NCI-H146 (cell line): ENCODE data around the gene C11orf91.
"Not testable (repeated sequence)": the region's sequence is repeated elsewhere in the genome, so short reads cannot be mapped to it uniquely, and the experiment has no call there.

Source experiments
- DNase-seq: peaks from one replicate; lab custom pipeline; 2025; lab: John Stamatoyannopoulos, UW

Gene C11orf91

GRCh38 chr11:33721984-33722383 lies 21.4 kb upstream of the C11orf91 start:
- no peak for DNase-seq

DNA sequence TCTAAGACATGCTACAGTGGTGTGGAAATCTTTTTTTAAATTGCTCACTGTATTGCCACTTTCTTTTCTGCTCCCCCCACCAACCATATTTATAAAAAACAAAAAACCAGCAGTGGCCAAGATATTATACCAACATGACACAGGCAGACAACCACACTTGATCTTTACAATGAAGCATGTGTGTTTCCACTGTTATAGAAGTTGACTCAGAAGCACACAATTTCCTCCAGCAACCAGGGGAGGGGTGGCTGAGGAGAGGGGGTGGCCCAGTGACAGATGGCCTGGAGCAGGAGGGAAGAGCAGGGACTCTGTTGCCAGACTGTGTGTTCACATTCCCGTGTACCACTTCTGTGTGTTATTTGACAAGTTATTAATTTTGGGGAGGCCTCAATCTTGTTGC lies 20.8 kb upstream of the C11orf91 start:
- no peak for DNase-seq

GRCh38 chr11:33719587-33719986 lies 19.0 kb upstream of the C11orf91 start:
- no peak for DNase-seq

DNA sequence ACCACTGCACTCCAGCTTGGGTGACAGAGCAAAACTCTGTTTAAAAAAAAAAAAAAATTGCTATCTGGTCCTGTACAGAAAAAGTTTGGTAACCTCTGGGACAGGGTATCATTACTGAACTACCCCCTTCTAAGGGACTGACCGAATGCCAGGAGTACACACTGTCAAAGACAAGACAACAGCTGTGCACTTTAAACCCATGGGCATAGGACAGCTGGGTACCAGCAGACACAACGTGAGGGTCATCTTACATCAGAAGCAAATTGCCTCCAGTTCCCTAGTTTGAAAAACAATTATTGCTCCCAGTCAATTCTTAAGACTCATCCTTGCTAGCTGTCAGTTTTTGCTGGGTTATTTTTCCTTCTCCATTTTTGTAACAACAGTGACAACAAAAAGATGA lies 17.8 kb upstream of the C11orf91 start:
- DNase-seq: no peak

DNA sequence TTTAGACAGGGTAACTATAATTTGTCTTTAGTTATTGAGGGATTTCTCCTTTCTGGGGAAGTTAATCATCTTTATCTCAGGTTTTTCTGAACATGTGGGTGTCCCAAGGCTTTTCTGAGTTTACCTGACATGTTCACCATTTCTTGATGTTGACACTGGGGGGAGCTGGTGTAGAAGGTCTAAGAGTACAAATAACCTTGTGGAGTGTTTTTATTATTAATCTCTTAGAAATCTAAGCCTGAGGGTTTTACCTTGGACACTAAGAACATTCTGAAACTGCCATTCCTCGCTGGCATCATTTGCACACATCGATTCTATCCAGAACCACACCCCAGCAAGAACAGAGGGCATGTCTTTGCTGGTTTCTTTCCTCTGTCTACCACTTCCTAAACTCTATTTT lies 15.6 kb upstream of the C11orf91 start:
- no peak for DNase-seq

DNA sequence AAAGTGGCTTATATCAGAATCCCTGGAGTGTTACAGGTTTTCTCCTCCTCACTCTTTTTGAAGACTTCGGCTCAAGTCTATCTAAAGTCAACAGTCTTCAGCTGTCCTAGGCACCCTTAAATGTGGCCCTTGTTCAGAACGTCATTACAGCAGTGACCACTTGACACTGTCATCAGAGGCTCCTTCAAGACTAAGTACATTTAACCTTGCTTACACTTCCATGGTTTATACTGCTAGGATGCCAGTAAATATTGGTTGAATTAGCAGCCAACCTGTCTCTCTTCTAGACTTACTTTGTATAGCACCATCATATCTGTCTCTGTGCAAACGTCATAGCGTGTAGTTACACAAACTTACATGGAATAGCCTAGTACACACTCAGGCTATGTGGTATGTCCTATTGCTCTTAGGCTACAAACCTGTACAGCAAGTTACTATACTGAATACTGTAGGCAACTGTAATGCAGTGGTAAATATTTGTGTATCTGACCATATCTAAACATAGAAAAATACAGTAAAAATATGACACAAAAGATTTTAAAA lies 13.3 kb upstream of the C11orf91 start:
- DNase-seq: no peak

DNA sequence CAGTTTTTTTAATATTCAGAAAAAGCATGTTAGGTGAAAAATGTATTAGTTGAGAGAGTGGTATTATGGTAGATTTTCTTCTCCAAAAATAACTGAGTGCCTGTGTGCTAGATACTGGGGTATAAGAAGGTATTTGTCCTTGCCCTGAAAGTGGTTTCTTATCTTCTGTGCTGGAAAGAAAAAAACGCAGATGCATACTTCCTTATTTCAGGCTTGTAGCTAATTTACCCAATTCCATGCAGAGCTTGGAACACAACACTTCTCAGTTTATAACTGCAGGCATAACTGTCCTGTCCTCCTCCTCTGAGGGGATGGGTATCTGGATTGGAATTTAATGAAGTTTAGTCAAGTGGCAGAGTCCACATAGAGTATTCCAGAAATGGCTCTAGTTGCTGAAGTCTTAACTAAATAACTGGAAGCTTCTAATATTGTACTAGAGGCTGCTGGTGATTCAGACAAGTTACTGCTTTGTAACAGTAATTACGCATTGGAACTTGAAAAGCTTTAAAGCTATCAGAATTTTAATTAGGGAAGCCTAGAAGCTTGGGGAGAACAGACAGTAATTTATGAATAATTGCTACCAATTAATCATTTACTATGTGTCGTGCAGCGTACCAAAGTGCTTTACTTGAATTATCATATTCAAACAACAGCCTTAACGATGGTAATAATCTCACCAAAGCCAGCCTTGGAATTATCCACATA lies 12.7 kb upstream of the C11orf91 start:
- DNase-seq: no peak

GRCh38 chr11:33712436-33712835 lies 11.8 kb upstream of the C11orf91 start:
- DNase-seq: no peak

DNA sequence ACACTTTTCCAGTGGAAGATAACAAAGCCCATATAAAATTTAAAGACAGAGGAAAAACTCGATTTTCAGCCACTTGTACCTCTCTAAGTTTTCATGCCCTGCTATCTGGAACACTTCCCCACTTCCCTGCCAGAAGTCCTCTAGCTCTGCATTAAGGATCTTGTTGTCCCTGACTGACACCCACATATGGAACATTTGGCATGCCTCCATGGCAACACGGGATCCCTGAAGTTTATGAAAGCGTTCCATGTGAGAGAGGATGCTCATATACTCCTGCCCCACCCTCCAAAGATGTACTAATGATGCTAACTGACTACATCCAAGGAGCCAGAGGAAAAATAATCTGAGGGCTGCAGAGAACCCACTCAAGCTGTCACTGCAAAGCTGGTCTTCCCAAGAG lies 8.8 kb upstream of the C11orf91 start:
- no peak for DNase-seq

GRCh38 chr11:33708985-33709384 lies 8.4 kb upstream of the C11orf91 start:
- no peak for DNase-seq

GRCh38 chr11:33707831-33708230 lies 7.2 kb upstream of the C11orf91 start:
- DNase-seq: not testable (repeated sequence)

- no peak for DNase-seq
Observed at GRCh38 chr11:33706966-33707365, 6.3 kb upstream of the C11orf91 start.

- no peak for DNase-seq
Observed at GRCh38 chr11:33706546-33706945, 5.9 kb upstream of the C11orf91 start.

- no peak for DNase-seq
Observed at GRCh38 chr11:33704240-33705002, 3.8 kb upstream of the C11orf91 start.

- DNase-seq: no peak
Observed at GRCh38 chr11:33703788-33704187, 3.2 kb upstream of the C11orf91 start.

DNA sequence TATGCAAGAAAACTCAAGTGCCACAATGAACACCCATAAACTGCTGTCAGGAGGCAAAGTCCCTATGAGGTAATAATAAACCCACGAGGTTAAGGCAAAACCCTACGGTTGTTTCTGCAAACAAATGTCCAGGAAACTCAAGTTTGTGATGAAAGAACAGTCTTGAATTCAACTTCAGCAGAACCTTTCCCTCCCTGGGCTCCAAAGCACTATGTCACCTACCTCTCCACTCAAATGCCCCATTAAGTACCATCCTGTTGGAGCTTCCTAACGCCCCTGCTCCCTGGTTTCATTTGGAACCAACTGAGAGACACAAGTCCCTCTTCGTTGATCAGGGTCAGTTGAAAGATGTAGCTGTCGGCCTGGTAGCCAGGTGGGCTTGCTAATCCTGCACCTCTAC lies 2.6 kb upstream of the C11orf91 start:
- DNase-seq: no peak

- no peak for DNase-seq
Observed at GRCh38 chr11:33701302-33702230, 940 bp upstream of the C11orf91 start.

GRCh38 chr11:33700063-33700501 lies 544 bp downstream of the C11orf91 start:
- peak; percentile 52 for DNase-seq

DNA sequence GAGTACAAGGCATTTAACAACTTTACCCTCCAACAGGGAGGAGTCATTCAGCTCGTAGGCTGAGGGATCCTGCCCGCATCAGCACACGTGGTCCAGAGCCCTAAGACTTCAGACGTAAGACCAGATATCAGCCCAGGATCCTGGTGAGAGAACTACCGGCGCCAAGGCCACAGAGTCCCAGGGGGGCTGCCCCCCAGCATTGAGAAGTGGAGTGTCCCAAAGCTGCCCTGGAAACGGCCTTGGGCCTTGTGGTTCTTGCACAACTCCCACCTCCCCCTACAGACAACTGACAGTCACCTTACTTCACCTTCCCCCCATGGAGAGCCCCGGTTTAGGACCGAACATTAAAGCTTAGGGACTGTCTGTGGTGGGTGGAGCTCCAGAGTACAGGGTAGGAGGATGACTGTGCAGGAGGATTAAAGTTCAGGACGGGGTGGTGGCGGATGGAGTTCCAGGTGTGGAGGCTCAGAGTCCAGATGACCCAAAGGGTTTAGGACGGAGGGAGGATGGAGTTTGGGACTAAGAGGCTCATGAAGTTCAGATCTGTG lies 1.0 kb downstream of the C11orf91 start:
- DNase-seq: no peak

DNA sequence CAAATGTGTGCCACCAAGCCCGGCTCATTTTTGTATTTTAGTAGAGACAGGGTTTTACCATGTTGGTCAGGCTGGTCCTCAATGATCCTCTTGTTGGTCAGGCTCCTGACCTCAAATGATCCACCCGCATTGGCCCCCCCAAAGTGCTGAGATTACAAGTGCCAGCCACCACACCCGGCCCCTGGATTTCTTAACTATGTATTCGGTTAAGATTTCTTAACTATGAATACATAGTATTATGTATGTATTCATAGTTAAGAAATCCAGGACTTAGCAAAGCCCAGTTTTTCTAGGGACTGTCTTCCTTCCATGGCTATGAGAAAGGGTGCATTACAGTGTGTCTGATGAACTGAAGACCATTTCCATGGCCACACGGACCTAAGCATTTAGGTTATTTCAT lies 1.7 kb downstream of the C11orf91 start:
- no peak for DNase-seq

GRCh38 chr11:33697997-33698396 lies 2.6 kb downstream of the C11orf91 start:
- DNase-seq: no peak
